Activated effector memory CD4-positive, alpha-beta T cell treated with anti-CD3 and anti-CD28 coated beads, Interleukin-2, amount 50 U/mL, for 16 hours (primary cell): ENCODE measurements around the gene SEMA3A.
"Not testable (repeated sequence)": the region's sequence is repeated elsewhere in the genome, so short reads cannot be mapped to it uniquely, and the experiment has no call there.

ENCODE experiments used
- DNase-seq: peaks from one replicate; pipeline ENCODE4 v3.0.0-alpha.2; 2020

SEMA3A gene

GRCh38 chr7:84150370-84150769 lies 44.2 kb downstream of the SEMA3A start:
- DNase-seq: not testable (repeated sequence)

- DNase-seq: no peak
Observed at GRCh38 chr7:84149573-84149972, 45.0 kb downstream of the SEMA3A start.

GRCh38 chr7:84145892-84146291 lies 48.7 kb downstream of the SEMA3A start:
- no peak for DNase-seq

- no peak for DNase-seq
Observed at GRCh38 chr7:84144935-84145334, 49.7 kb downstream of the SEMA3A start.

- no peak for DNase-seq
Observed at GRCh38 chr7:84144480-84144879, 50.1 kb downstream of the SEMA3A start.

GRCh38 chr7:84142726-84143125 lies 51.9 kb downstream of the SEMA3A start:
- DNase-seq: no peak

- DNase-seq: no peak
Observed at GRCh38 chr7:84139986-84140729, 54.4 kb downstream of the SEMA3A start.

GRCh38 chr7:84138411-84138810 lies 56.2 kb downstream of the SEMA3A start:
- no peak for DNase-seq

- no peak for DNase-seq
Observed at GRCh38 chr7:84137812-84138211, 56.8 kb downstream of the SEMA3A start.

- no peak for DNase-seq
Observed at GRCh38 chr7:84136809-84137208, 57.8 kb downstream of the SEMA3A start.

- DNase-seq: no peak
Observed at GRCh38 chr7:84136336-84136735, 58.3 kb downstream of the SEMA3A start.

GRCh38 chr7:84134169-84134568 lies 60.4 kb downstream of the SEMA3A start:
- DNase-seq: no peak

GRCh38 chr7:84125654-84126053 lies 68.9 kb downstream of the SEMA3A start:
- DNase-seq: no peak

GRCh38 chr7:84123965-84124547 lies 70.5 kb downstream of the SEMA3A start:
- no peak for DNase-seq

- DNase-seq: no peak
Observed at GRCh38 chr7:84122582-84123360, 71.8 kb downstream of the SEMA3A start.

- DNase-seq: no peak
Observed at GRCh38 chr7:84117304-84117703, 77.3 kb downstream of the SEMA3A start.

GRCh38 chr7:84113906-84114850 lies 80.4 kb downstream of the SEMA3A start:
- no peak for DNase-seq

- no peak for DNase-seq
Observed at GRCh38 chr7:84113286-84113685, 81.3 kb downstream of the SEMA3A start.

- DNase-seq: no peak
Observed at GRCh38 chr7:84112771-84113170, 81.8 kb downstream of the SEMA3A start.

GRCh38 chr7:84111842-84112241 lies 82.7 kb downstream of the SEMA3A start:
- DNase-seq: no peak

- DNase-seq: no peak
Observed at GRCh38 chr7:84110400-84110799, 84.2 kb downstream of the SEMA3A start.

GRCh38 chr7:84108787-84109186 lies 85.8 kb downstream of the SEMA3A start:
- DNase-seq: no peak

- DNase-seq: no peak
Observed at GRCh38 chr7:84108119-84108518, 86.5 kb downstream of the SEMA3A start.
